ENCODE results near the gene ZNF281.

- TF ChIP-seq, protein P1, sequence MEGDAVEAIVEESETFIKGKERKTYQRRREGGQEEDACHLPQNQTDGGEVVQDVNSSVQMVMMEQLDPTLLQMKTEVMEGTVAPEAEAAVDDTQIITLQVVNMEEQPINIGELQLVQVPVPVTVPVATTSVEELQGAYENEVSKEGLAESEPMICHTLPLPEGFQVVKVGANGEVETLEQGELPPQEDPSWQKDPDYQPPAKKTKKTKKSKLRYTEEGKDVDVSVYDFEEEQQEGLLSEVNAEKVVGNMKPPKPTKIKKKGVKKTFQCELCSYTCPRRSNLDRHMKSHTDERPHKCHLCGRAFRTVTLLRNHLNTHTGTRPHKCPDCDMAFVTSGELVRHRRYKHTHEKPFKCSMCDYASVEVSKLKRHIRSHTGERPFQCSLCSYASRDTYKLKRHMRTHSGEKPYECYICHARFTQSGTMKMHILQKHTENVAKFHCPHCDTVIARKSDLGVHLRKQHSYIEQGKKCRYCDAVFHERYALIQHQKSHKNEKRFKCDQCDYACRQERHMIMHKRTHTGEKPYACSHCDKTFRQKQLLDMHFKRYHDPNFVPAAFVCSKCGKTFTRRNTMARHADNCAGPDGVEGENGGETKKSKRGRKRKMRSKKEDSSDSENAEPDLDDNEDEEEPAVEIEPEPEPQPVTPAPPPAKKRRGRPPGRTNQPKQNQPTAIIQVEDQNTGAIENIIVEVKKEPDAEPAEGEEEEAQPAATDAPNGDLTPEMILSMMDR (IDR thresholded peaks at IDR 0.05): no peak
- TF ChIP-seq FOSL2 (IDR thresholded peaks at IDR 0.05; ENCODE audit: borderline replicate concordance, low read depth) (peak; percentile 84), POLR2AphosphoS5 (IDR thresholded peaks at IDR 0.05; ENCODE audit: low read depth, low read length) (no peak), TEAD4 (IDR thresholded peaks at IDR 0.05; ENCODE audit: borderline replicate concordance, insufficient read depth) (no peak), JUND (IDR thresholded peaks at IDR 0.05) (peak; percentile 64), RFX5 (IDR thresholded peaks at IDR 0.05; ENCODE audit: low read length) (no peak), IRF3 (IDR thresholded peaks at IDR 0.05; ENCODE audit: low read depth, low read length) (no peak), RXRA (IDR thresholded peaks at IDR 0.05; ENCODE audit: borderline replicate concordance, low read depth) (no peak), NRF1 (IDR thresholded peaks at IDR 0.05; ENCODE audit: low read depth, low read length) (no peak), NFIC (IDR thresholded peaks at IDR 0.05; ENCODE audit: borderline replicate concordance) (0 out of 2 replicates have a peak, but pooled peaks have one; percentile 17), EZH2phosphoT487 (IDR thresholded peaks at IDR 0.05; ENCODE audit: borderline replicate concordance, low read depth) (no peak), YY1 (IDR thresholded peaks at IDR 0.05; ENCODE audit: low read depth) (no peak), EP300 (IDR thresholded peaks at IDR 0.05; ENCODE audit: borderline replicate concordance in 1 of 2, low read depth in 1 of 2, low read length in 1 of 2) (no peak)
- TF ChIP-seq, protein P2, sequence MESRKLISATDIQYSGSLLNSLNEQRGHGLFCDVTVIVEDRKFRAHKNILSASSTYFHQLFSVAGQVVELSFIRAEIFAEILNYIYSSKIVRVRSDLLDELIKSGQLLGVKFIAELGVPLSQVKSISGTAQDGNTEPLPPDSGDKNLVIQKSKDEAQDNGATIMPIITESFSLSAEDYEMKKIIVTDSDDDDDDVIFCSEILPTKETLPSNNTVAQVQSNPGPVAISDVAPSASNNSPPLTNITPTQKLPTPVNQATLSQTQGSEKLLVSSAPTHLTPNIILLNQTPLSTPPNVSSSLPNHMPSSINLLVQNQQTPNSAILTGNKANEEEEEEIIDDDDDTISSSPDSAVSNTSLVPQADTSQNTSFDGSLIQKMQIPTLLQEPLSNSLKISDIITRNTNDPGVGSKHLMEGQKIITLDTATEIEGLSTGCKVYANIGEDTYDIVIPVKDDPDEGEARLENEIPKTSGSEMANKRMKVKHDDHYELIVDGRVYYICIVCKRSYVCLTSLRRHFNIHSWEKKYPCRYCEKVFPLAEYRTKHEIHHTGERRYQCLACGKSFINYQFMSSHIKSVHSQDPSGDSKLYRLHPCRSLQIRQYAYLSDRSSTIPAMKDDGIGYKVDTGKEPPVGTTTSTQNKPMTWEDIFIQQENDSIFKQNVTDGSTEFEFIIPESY (IDR thresholded peaks at IDR 0.05; ENCODE audit: borderline replicate concordance, low read depth): no peak
Measured at GRCh38 chr1:200372095-200372884, 37.5 kb downstream of the ZNF281 start.

Data from SK-N-SH (cell line).